Right ventricle myocardium superior (tissue), 1 donor: ENCODE data around the gene NOL11. TPM values are rescaled to one million over a fixed set of nuclear protein-coding genes. Genes with fewer than 3 reads are reported as not detected.
"Not testable (repeated sequence)": the region's sequence is repeated elsewhere in the genome, so short reads cannot be mapped to it uniquely, and the experiment has no call there.

Source experiments
- ATAC-seq: fragments of 200-7000 bp; cut with Tn5 transposase; one replicate; pipeline ENCODE4 v1.9.1; 2020; ENCODE audit warnings: mild to moderate bottlenecking; ENCODE audit not compliant: poor library complexity
- DNase-seq: peaks from one replicate; pipeline ENCODE4 v3.0.0-alpha.2; 2020
- intact Hi-C: fragments of 100-400 bp; cut with DNase I; formaldehyde crosslinking; loops from one replicate; pipeline ENCODE4 v1.11.2; 2022
- total RNA-seq: library from RNA; stranded (reverse); fragmentation: NEBNext Ultra II Directional; extraction: Animal tissue kit (Norgen Biotek cat#: 25700); gene quantifications from one replicate; pipeline ENCODE4 v1.2.1, GENCODE V29; 2021
- donor health status: DM: no; HTN: yes; CAD: no; lungs with severe emphysema.

NOL11 gene
- total RNA-seq, 1 donor from 2014 or later = 22.6 TPM

DNA sequence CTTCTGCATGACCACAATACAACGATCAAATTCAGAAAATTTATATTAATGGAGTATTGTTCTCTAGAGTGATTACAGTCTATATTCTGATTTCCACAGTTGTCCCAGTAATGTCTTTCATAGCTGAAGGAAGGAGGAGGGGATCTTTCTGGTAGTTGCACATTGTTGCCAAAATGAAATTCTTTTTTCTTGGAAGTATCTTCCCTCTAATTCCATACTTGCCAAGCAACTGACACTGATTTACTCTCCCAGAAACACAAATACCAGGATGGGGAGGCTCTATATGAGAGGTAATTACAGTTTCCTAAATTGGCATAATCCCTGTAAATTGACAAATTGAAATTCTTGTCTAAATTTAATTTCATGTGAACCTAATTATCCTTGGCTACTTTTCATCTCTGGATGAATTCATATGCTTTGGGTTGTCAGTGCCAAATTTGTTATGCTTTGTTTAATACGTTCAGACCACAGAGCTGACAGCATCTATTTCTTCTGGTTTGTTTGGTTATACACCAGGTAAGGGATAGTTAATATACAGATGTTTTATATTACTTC lies 30.0 kb downstream of the NOL11 start:
- DNase-seq (no peak), ATAC-seq (no peak)
- intact Hi-C loops = no loop called here

DNA sequence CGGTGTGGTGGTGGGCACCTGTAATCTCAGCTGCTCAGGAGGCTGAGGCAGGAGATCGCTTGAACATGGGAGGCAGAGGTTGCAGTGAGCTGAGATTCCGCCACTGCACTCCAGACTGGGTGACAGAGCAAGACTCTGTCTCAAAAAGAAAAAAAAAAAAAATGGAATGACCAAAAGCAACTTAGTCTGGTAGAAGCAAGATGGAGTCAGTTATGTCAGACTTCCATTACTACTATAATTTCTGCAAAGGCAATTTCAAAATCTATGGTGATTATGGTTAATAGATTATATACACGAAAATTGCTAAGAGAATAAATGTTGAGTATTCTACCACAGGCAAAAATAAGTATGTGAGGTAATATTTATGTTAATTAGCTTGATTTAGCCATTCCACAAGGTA lies 32.3 kb downstream of the NOL11 start:
- intact Hi-C loops = no loop called here
- ATAC-seq = no peak
- no peak for DNase-seq

DNA sequence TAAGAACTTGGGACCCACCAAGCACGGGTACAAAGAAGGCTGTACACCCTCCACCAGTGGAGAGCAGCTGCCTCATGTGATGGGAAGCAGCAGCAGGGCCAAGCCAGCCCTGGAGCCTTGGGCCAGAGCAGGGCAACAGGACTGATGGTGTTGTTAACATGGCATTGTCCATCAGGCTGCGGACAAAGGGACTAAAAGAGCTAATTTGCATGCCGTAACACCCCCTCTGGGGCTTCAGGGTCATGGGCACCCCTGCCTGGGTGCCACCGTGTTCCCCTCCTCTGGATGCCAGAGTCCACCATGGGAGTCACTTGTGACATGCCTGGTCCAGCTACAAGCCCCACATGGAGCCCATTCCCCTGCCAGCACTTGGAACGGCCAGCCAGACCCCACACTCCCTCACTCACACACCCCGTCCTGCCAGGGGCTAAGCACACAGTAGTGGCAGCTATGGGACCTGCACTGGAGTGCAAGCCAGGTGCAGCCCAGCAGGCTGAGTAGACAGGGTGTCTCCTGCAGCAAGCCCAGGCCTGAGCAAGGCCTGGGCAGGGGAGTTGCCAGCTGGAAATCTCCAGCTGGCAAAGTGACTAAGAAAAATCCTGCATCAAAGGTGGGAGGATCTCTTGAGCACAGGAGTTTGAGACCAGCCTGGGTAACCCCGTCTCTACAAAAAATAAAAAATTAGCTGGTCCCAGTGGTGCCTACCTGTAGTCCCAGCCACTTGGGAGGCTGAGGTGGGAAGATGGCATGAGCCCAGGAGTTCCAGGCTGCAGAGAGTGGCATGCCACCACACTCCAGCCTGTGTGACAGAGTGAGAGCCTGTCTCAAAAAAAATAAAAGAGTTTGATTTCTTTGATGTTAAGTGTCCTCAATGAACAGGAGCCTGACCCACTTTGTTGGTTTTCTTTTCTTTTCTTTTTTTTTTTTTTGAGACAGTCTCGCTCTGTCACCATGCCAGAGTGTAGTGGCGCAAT lies 33.7 kb downstream of the NOL11 start:
- intact Hi-C loops = no loop called here
- ATAC-seq (no peak), DNase-seq (no peak)

DNA sequence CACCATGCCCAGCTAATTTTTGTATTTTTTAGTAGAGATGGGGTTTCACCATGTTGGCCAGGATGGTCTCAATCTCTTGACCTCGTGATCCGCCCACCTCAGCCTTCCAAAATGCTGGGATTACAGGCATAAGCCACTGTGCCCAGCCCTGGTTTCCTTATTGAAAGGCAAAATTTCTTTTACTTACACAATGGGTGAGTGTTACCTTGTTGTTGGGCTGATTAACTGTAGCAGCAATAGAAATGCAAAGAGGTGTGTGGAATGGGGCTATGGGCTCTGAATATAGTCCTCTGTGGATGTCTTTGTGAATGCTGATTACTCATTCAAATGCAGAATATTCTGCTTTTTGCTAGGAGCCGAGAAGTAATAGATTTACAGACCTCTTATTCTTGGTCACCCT lies 34.4 kb downstream of the NOL11 start:
- DNase-seq, ATAC-seq, intact Hi-C loops: not testable (repeated sequence)

DNA sequence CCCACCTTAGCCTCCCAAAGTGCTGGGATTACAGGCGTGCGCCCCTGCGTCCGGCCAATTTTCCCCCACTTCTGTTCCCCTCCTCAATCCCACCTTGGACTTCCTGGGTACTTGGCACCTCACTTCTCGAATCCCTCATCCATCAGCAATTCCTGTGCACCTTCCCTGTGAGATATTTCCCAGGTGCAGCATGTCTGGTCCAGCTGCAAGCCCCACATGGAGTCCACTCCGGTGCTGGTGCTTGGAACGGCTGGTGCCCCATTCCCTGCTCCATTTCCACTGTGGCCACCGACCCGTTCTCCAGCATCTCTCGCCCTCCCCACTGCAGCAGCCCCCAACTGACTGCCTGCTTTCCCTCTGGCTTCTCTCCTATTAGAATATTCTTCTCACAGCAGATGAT lies 35.3 kb downstream of the NOL11 start:
- ATAC-seq (no peak), DNase-seq (no peak)
- intact Hi-C loops = no loop called here

DNA sequence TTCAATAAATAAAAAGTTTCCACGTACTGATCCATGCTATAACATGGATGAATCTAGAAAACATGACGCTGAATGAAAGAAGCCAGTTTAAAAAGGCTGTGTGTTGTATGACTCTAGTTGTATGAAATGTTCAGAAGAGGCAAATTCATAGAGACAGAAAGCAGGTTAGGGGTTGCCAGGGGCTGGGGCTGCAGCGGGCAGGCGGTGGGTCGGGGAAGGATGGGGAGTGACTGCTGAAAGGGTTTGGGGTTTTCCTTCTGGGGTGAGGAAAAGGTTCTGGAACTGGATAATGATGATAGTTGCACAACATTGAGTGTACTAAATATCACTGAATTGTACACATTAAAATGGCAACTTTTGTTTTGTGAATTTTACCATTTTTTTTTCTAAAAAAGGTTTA lies 36.3 kb downstream of the NOL11 start:
- intact Hi-C loops = no loop called here
- ATAC-seq (no peak), DNase-seq (no peak)

DNA sequence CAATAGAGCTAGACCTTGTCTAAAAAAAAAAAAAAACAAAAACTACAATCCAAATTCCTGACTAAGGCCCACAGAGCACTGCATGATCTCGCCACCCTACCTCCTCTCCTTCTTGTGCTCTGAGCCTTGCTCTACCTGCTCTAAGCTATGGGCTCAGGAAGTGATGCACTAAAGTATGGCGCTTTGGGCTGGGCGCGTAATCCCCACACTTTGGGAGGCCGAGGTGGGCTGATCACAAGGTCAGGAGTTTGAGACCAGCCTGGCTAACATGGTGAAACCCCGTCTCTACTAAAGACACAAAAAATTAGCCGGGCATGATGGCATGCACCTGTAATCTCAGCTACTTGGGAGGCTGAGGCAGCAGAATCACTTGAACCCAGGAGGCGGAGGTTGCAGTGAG lies 37.0 kb downstream of the NOL11 start:
- DNase-seq, intact Hi-C loops, ATAC-seq: not testable (repeated sequence)

DNA sequence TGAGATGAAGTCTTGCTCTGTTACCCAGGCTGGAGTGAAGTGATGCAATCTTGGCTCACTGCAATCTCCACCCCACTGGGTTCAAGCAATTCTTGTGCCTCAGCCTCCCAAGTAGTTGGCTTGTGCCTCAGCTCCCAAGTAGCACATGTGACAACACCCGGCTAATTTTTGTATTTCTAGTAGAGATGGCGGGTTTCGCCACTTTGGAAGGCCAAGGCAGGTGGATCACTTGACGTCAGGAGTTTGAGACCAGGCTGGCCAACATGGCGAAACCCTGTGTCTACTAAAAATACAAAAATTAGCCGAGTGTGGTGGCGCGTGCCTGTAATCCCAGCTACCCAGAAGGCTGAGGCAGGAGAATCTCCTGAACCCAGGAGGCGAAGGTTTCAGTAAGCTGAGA lies 39.0 kb downstream of the NOL11 start:
- ATAC-seq, intact Hi-C loops, DNase-seq: not testable (repeated sequence)

DNA sequence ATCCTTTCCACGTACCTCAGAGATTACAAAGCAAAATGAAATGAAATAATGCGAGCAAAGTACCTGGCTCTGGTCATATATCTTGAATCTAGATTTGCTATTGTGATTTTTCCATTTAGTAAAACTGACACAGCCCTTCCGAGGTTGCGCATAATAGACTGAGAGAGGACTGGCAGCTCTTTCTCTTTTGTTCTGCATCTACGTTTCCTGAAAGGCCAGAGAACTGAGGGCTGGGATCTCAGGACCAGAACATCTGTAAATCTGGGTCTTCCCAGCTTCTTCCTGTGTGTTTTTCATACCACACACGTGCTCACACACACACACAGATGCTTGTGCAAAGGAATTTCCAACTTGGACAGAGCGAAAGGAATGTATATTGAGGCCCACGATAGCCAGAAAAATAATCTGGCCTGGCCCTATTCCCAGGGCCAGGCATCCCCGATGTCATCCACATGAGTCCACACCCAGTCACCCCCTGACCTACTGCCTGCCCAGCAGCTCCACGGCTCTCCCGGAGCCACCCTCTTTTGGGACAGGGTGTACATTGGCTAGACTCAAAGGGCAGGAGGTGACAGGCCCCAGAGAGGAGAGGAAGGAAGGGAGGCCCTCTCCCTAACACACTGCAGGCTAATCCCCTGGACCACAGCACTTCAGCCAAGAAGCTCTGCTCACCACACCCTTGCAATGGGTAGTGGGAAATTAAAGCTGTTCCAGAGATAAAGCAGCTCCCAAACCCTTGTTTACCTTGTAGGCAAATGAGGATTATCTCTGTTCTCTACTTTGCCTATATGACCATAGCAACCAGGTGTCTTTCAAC lies 41.8 kb downstream of the NOL11 start:
- DNase-seq (peak; percentile 66), ATAC-seq (peak; percentile 52)
- intact Hi-C loops = no loop called here

DNA sequence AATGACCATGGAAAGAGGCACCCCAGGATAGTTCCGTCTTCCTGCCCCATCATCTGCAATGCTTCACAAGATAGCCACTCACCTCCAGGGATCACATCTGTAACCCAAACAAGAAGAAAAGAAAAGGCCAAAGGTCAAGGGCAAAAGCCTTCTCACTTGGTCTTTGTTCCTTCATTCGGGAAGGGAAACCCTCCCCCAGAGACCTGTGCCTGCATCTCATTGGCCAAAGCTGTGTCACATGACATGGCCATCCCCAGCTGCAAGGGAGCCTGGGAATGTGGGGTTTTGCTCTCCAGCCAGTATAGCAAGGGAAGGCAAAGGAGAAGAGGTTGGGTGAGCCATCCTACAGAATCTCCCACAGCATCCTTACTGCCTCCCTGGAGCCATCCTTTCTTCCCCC lies 47.9 kb downstream of the NOL11 start:
- ATAC-seq = no peak
- intact Hi-C loops = no loop called here
- no peak for DNase-seq

DNA sequence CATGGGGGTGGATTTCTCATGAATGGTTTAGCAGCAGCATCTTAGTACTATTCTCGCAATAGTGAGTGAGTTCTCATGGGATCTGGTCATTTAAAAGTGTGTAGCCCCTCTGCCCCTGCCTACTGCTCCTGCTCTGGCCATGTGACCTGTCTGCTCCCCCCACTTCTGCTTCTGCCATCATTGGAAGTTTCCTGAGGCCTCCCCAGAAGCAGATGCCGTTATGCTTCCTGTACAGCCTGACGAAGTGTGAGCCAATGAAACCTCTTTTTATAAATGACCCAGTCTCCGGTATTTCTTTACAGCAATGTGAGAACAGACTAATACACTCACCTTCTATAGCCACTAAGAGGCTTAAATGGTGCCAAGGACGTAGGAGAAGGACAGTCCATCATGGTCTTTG lies 51.5 kb downstream of the NOL11 start:
- no peak for ATAC-seq
- no peak for DNase-seq
- intact Hi-C loops = no loop called here

DNA sequence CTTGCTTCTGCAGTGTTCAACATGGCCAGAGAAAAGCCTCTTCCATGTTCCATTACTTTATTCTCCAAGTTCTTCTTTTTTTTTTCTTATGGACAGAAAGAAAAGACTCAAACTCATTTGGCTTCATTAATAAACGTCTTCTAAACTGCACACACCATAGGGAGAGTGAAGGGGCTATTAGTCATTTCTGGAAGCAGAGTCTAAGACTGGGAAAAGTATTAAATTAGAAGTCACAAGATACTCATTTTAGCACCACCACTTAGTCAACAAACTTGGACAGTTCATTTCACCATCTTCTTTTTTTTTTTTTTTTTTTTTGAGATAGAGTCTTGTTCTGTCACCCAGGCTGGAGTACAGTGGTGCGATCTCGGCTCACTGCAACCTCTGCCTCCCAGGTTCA lies 52.8 kb downstream of the NOL11 start:
- ATAC-seq (no peak), DNase-seq (no peak)
- intact Hi-C loops = no loop called here

DNA sequence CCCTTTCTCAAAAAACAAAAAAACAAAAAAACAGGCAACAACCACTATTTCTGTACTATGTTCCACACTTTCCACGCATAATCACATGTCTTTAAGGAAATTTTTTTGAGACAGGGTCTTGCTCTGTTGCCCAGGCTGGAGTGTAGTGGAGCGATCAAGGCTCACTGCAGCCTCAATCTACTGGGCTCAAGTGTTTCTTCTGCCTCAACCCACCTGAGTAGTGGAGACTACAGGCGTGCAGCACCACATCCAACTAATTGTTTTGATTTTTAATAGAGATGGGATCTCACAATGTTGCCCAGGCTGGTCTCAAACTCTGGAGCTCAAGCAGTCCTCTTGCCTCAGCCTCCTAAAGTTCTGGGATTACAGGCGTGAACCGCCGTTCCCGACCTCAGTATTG lies 54.9 kb downstream of the NOL11 start:
- ATAC-seq (no peak), DNase-seq (no peak)
- intact Hi-C loops = no loop called here

DNA sequence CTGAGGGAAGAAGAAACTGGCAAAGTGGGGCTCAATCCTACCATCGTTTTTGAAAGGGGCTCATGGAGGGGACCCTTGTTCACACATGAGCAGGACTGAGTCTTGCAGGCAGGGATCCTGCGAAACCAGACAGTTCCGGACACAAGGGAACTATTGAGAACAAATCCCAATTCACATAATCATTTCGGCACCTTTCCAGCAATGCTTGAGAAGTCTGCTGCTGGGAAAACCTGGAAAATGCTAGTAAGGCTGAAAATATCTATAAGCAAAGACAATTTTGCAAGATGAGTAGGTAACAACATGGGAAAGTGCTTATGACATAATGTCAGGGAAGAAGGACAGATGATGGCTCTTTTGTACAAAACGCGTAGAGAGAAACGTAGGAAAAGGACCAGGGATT lies 55.5 kb downstream of the NOL11 start:
- no peak for ATAC-seq
- intact Hi-C loops = no loop called here
- DNase-seq = no peak

DNA sequence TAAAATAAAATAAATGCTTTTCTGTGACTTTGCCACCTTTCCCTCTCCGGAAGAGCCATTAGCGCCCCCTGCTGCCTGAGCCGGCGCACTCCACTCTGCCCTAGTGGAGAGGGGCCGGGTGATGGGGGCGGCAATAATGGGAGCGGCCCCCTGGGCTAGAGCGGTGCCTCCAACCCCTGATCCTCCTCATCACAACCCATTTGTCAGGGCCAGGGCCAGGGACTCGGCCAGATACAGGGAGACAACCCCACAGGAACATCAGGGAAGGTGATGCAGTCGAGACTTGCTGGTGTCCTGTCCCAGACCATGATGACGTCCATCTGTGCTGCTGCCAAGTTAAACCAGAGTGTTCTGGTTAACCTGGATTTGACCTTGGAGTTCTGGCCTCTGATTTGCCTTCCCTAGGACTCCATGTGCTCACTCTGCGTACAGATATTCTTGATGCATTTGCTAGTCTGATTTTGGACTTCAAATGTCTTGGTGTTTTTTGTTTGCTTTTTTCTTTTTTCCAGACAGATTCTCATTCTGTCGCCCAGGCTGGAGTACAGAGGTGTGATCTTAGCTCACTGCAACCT lies 61.4 kb downstream of the NOL11 start:
- peak; percentile 53 for DNase-seq
- intact Hi-C loops = no loop called here

DNA sequence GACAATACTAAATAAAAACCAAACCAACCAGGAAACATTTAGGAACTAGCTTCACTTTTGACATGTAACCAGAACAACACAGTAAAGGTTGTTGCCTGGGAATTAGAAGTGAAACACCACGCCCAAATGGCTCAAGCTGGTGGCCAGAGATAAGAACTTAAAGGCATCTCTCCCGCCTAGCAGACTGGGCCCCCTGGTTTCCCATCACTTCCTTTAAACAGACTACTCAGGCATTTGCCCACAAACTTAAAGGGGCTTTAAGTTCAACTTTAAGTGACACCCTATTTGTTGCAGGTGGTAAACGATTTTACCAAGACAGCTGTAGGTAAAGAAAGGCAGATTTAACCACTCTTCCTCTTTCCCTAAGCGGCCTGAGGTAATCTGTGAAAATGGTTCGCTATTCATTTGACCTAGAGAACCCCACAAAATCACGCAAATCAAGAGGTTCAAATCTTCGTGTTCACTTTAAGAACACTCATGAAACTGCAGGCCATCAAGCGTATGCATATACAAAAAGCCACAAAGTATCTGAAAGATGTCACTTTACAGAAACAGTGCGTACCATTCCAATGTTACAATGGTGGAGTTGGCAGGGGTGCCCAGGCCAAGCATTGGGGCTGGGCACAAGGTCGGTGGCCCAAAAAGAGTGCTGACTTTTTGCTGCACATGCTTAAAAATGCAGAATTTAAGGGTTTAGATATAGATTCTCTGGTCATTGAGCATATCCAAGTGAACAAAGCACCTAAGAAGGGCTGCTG lies 66.8 kb downstream of the NOL11 start:
- DNase-seq = no peak
- intact Hi-C loops = no loop called here
- no peak for ATAC-seq

More for the DNA sequence above, 61.4 kb downstream of the NOL11 start:
- ATAC-seq = peak; percentile 91

DNA sequence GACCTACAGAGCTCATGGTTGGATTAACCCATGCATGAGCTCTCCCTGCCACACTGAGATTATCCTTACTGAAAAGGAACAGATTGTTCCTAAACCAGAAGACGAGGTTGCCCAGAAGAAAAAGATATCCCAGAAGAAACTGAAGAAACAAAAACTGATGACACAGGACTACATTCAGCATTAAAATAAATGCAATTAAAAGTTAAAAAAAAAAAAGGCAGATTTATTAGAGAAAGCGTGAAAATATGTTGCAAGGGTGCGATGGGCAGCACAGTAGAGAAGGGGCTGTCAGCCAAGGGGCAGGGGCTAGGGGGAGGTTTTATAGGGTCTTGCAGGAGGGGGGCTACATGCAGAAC lies 67.4 kb downstream of the NOL11 start:
- intact Hi-C loops = no loop called here
- no peak for DNase-seq
- ATAC-seq = no peak

DNA sequence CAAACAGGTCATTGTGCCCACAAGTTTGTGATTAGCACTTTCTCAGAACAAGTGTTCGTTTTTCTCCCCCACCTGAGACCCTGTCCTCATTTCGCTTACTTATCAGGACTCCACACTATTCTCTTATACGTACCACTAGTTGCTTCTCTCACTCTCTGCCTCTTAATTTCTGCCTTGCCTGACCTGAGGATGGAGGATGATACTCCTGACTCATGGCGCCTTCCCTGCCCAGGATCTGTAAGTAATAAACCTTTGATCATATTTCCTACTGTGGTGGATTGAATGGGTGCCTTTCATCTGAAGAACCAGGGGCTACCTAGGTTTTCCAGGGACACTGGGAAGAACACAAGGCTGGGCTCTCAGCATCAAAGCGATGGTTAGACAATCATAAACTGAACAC lies 67.8 kb downstream of the NOL11 start:
- no peak for ATAC-seq
- intact Hi-C loops = no loop called here
- DNase-seq = no peak
